Mesendoderm (in vitro differentiated cells): ENCODE results near the gene FAM151A. TPM values are rescaled to one million over a fixed set of nuclear protein-coding genes. Genes with fewer than 3 reads are reported as not detected.
A peak's percentile ranks its signal among the peaks of the same experiment; 100 is the strongest.

Source experiments
- DNase-seq: peaks from one replicate; pipeline ENCODE4 v3.0.0; 2013
- H2AK5ac ChIP-seq: 2 replicates; pipeline ENCODE4 v1.6.1; 2013; ENCODE audit warnings: low read length, inconsistent platforms
- H2BK120ac ChIP-seq: 2 replicates; pipeline ENCODE4 v1.6.1; 2013; ENCODE audit warnings: low read depth, mild to moderate bottlenecking, low read length, moderate library complexity, mixed read lengths
- H2BK15ac ChIP-seq: replicated peaks from 2 replicates; pipeline ENCODE4 v1.6.1; 2013; ENCODE audit warnings: low read depth, mild to moderate bottlenecking, moderate library complexity
- H2BK5ac ChIP-seq: 2 replicates; pipeline ENCODE4 v1.6.1; 2013; ENCODE audit warnings: low read length, inconsistent platforms
- H3K18ac ChIP-seq: 2 replicates; pipeline ENCODE4 v1.6.1; 2013; ENCODE audit warnings: mild to moderate bottlenecking, low read length, mixed read lengths
- H3K23ac ChIP-seq: one replicate; pipeline ENCODE4 v1.6.1; 2013; ENCODE audit warnings: low read length
- H3K27ac ChIP-seq: 2 replicates; pipeline ENCODE4 v1.5.1; 2013; ENCODE audit warnings: low read depth, mild to moderate bottlenecking, inconsistent platforms, low read length, moderate library complexity
- H3K27me3 ChIP-seq: 2 replicates; pipeline ENCODE4 v1.6.1; 2013; ENCODE audit warnings: low read length, control low read depth, mild to moderate bottlenecking, inconsistent platforms; ENCODE audit not compliant: insufficient read depth, poor library complexity
- H3K36me3 ChIP-seq: 2 replicates; pipeline ENCODE4 v1.6.1; 2013; ENCODE audit warnings: low read length, inconsistent platforms; ENCODE audit not compliant: control insufficient read depth, insufficient read depth
- H3K4ac ChIP-seq: one replicate; pipeline ENCODE4 v1.6.1; 2013; ENCODE audit warnings: low read depth, mild to moderate bottlenecking, low read length, moderate library complexity
- H3K4me1 ChIP-seq: 2 replicates; pipeline ENCODE4 v1.6.1; 2013; ENCODE audit warnings: low read depth, low read length, inconsistent platforms; ENCODE audit not compliant: control insufficient read depth
- H3K4me2 ChIP-seq: 2 replicates; pipeline ENCODE4 v1.6.1; 2013; ENCODE audit warnings: low read length
- H3K4me3 ChIP-seq: 2 replicates; pipeline ENCODE4 v1.5.1; 2013; ENCODE audit warnings: mild to moderate bottlenecking, low read length
- H3K56ac ChIP-seq: one replicate; pipeline ENCODE4 v1.6.1; 2013; ENCODE audit warnings: low read length
- H3K79me1 ChIP-seq: 2 replicates; pipeline ENCODE4 v1.6.1; 2013; ENCODE audit warnings: low read length, inconsistent platforms
- H3K79me2 ChIP-seq: 2 replicates; pipeline ENCODE4 v1.6.1; 2013; ENCODE audit warnings: mild to moderate bottlenecking, low read length; ENCODE audit not compliant: control insufficient read depth, insufficient read depth
- H3K9ac ChIP-seq: 2 replicates; pipeline ENCODE4 v1.6.1; 2013; ENCODE audit warnings: low read length, inconsistent platforms
- H4K5ac ChIP-seq: one replicate; pipeline ENCODE4 v1.6.1; 2013; ENCODE audit warnings: low read length
- H4K8ac ChIP-seq: one replicate; pipeline ENCODE4 v1.6.1; 2013; ENCODE audit warnings: low read depth, mild to moderate bottlenecking, control low read depth, low read length, moderate library complexity
- WGBS: extraction: QIAGEN DNeasy Blood & Tissue Kit; methylation state at CpG from one replicate; pipeline ENCODE4 v1.1.7; 2013; ENCODE audit warnings: low lambda C conversion rate, missing lambda C conversion rate; ENCODE audit not compliant: insufficient coverage; ENCODE audit errors: extremely low coverage; 5-methylcytosine and 5-hydroxymethylcytosine counted together
- polyA plus RNA-seq, 2 experiments: library from polyadenylated mRNA; stranded (reverse); fragments of 200-250 nt; gene quantifications; one replicate each; pipeline ENCODE4 v1.2.3, GENCODE V29; 2013

Gene FAM151A
- polyA plus RNA-seq (2013, experiment 1 of 2): not detected
- polyA plus RNA-seq (2013, experiment 2 of 2): not detected

DNA sequence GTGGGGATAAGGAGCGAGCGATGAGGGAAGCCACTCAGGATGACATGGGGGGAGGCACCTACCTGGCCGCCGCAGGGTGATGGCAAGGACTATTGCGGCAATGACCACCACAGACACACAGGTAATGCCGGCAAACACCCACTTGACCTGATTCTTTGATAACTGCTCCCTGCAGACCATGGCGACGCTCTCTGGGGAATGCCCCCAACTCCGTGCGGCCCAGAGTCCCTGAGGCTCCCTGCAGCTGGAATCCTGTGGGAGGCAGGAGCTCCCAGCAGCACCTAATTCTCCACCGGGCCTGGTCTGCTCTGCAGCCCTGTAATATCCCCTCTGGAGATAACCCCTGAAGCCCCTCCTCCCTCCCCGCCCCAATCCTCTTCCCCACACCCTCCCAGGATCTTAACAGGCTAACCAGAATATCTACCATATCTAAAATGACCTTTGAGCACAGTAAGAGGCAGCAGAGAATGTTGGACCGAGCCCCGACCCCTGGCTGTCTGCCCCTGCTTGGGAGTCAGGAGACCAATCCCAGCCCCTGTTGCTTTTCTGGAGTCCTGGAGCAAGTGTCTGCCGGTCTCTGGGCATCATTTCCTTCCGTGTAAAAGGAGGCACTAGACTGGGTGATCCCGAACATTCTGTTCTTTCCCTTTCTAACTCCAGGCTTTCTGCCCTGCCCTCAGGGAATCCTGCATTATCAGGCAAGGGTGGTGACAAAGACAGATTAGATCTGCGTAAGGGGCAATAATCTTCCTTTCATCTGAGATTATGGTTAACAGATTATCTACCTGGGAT lies at the start of gene FAM151A:
Gene FAM151A, minus strand, starts transcription at position 310 of the 792 bp plus-strand sequence. Its CDS starts 130 bp downstream, at position 180.
- Histone ChIP-seq H3K4me3 (no peak within 1 kb of the TSS), H3K23ac (no peak within 1 kb of the TSS), H2BK120ac (no peak within 1 kb of the TSS), H3K79me1 (no peaks in the 10 kb centered on the region), H3K9ac (no peak within 1 kb of the TSS), H3K27me3 (no peaks in the 10 kb centered on the region), H2BK5ac (no peak within 1 kb of the TSS), H2BK15ac (no peak within 1 kb of the TSS), H3K36me3 (no peaks in the 10 kb centered on the region), H2AK5ac (no peak within 1 kb of the TSS), H4K5ac (no peak within 1 kb of the TSS), H4K8ac (no peak within 1 kb of the TSS), H3K4me2 (no peak within 1 kb of the TSS), H3K18ac (no peak within 1 kb of the TSS), H3K4me1 (no peaks in the 10 kb centered on the region), H3K56ac (no peak within 1 kb of the TSS), H3K27ac (no peak within 1 kb of the TSS), H3K4ac (no peak within 1 kb of the TSS), H3K79me2 (no peaks in the 10 kb centered on the region)
- no CpG with 5 or more reads among the region's 18 CpGs for WGBS
- peak; percentile 39 for DNase-seq

DNA sequence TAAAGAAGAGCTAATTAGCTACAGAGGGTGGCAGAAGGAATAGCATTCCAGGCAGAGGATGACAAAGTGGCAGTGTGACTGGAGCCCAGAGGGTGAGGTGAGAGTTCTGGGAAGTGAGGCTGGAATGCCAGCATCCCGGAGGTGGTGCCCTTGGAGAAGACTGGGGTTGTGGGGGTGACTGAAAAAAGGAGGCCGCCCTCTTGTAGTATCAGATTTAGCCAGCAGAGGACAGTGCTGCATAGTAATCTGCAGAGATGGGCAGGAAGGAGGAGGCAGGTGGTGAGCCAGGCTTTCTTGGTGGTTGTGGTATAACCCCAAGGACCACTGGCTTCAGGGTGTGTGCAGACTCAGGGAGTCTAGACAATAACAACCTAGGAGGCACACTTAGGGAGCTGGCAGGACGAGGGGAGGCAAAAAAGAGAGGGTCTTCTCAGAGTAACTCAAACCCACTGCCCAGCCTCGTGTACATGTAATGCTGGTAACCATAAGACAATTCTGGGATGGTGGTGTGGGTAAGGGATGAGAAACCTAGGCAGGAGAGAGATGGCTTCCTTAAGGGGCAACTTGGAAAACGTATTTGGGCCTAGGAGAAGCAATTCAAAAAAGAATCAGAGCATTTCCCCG lies 48.8 kb upstream of the FAM151A start:
- no CpG with 5 or more reads among the region's 6 CpGs for WGBS
- no peak overlapping the region for H2AK5ac ChIP-seq
- no peak overlapping the region for H3K18ac ChIP-seq
- no peak overlapping the region for H3K23ac ChIP-seq
- H3K4me1 ChIP-seq: no peaks in the 10 kb centered on the region
- H3K27ac ChIP-seq: no peak overlapping the region
- H3K79me2 ChIP-seq: no peaks in the 10 kb centered on the region
- H3K4me3 ChIP-seq: no peak overlapping the region
- H3K56ac ChIP-seq: no peak overlapping the region
- no peaks in the 10 kb centered on the region for H3K79me1 ChIP-seq
- H3K4me2 ChIP-seq: no peak overlapping the region
- H3K4ac ChIP-seq: no peak overlapping the region
- no peak overlapping the region for H3K9ac ChIP-seq
- H2BK5ac ChIP-seq: no peak overlapping the region
- H4K8ac ChIP-seq: no peak overlapping the region
- DNase-seq: peak; percentile 67
- H3K27me3 ChIP-seq: no peaks in the 10 kb centered on the region
- no peak overlapping the region for H2BK15ac ChIP-seq
- H3K36me3 ChIP-seq: no peaks in the 10 kb centered on the region
- H4K5ac ChIP-seq: no peak overlapping the region
- no peak overlapping the region for H2BK120ac ChIP-seq

DNA sequence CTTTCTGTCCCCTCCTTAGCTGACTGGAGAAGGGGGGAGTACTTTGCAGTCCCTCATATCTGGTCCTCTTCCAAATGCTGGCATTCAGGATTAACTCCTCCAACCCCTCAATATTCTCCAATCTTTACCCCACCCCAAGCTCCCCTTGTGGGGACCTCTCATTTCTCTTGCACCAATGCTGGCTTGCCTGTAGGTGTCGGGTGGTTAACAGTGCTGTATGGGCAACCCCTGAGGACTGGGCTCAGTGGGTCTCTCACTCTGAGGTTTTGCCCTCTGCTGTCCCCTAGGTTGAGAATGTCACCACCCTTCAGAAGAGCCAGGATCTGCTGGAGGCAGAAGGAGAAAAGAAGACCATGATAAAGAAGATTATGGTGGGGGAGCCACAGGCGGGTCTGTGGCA lies 45.2 kb upstream of the FAM151A start:
- Histone ChIP-seq H3K56ac (no peak overlapping the region), H3K36me3 (no peaks in the 10 kb centered on the region), H3K27me3 (no peaks in the 10 kb centered on the region), H3K4ac (no peak overlapping the region), H2BK120ac (no peak overlapping the region), H3K4me3 (no peak overlapping the region), H3K79me2 (no peaks in the 10 kb centered on the region), H4K8ac (no peak overlapping the region), H3K9ac (no peak overlapping the region), H3K4me1 (no peaks in the 10 kb centered on the region), H3K4me2 (no peak overlapping the region), H4K5ac (no peak overlapping the region), H2BK15ac (no peak overlapping the region), H3K27ac (no peak overlapping the region), H2BK5ac (no peak overlapping the region), H3K79me1 (no peaks in the 10 kb centered on the region), H2AK5ac (no peak overlapping the region), H3K23ac (peak overlapping the region; percentile 24), H3K18ac (no peak overlapping the region)
- WGBS: no CpG with 5 or more reads among the region's 2 CpGs
- peak; percentile 39 for DNase-seq

DNA sequence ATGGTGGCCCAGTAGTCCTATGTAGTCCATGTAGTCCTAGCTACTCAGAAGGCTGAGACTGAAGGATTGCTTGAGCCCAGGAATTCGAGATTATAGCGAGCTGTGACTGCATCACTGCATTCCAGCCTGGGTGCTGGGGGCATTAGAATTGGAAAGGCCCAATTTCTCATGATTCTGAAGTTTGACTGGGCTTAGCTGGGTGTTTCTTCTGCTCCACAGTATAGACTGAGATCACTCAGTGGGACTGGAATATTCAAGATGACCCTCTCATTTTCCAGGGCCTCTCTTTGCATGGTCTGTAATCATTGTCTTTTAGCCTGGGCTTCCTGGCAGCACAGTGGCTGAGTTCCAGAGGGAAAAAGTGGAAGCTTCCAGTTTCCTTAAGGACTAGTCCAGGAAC lies 44.5 kb upstream of the FAM151A start:
- Histone ChIP-seq H3K36me3 (no peaks in the 10 kb centered on the region), H3K18ac (no peak overlapping the region), H3K79me1 (no peaks in the 10 kb centered on the region), H3K27me3 (no peaks in the 10 kb centered on the region), H4K5ac (no peak overlapping the region), H3K9ac (no peak overlapping the region), H3K4me1 (no peaks in the 10 kb centered on the region), H2BK15ac (no peak overlapping the region), H2AK5ac (no peak overlapping the region), H4K8ac (no peak overlapping the region), H3K4ac (no peak overlapping the region), H3K4me2 (no peak overlapping the region), H3K27ac (no peak overlapping the region), H2BK120ac (no peak overlapping the region), H2BK5ac (no peak overlapping the region), H3K23ac (no peak overlapping the region), H3K56ac (no peak overlapping the region), H3K79me2 (no peaks in the 10 kb centered on the region), H3K4me3 (no peak overlapping the region)
- WGBS: no CpG with 5 or more reads among the region's 2 CpGs
- no peak for DNase-seq

DNA sequence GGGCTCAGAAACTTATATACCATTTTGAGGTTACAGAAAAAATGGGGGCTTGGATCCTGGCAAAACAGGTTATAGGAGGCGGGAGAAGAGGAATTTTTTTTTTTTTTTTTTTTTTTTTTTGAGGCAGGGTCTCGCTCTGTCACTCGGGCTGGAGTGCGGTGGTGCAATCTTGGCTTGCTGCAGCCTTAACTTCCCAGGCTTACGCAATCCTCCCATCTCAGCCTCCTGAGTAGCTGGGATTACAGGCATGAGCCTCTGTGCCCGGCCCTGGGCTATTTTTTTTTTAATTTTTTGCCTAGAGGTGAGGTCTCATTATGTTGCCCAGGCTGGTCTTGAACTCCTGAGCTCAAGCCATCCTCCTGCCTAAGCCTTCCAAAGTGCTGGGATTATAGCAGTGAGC lies 43.0 kb upstream of the FAM151A start:
- H3K27me3 ChIP-seq: no peaks in the 10 kb centered on the region
- DNase-seq: no peak
- no peaks in the 10 kb centered on the region for H3K36me3 ChIP-seq
- H2BK15ac ChIP-seq: no peak overlapping the region
- no peak overlapping the region for H3K56ac ChIP-seq
- no peak overlapping the region for H3K4ac ChIP-seq
- H2AK5ac ChIP-seq: no peak overlapping the region
- H3K4me2 ChIP-seq: no peak overlapping the region
- no CpG with 5 or more reads among the region's 6 CpGs for WGBS
- H3K4me1 ChIP-seq: no peaks in the 10 kb centered on the region
- no peak overlapping the region for H2BK5ac ChIP-seq
- no peak overlapping the region for H3K18ac ChIP-seq
- H3K79me2 ChIP-seq: no peaks in the 10 kb centered on the region
- H3K79me1 ChIP-seq: no peaks in the 10 kb centered on the region
- no peak overlapping the region for H4K8ac ChIP-seq
- H2BK120ac ChIP-seq: no peak overlapping the region
- H3K4me3 ChIP-seq: no peak overlapping the region
- no peak overlapping the region for H3K9ac ChIP-seq
- H4K5ac ChIP-seq: no peak overlapping the region
- H3K27ac ChIP-seq: no peak overlapping the region
- H3K23ac ChIP-seq: no peak overlapping the region
